GM18526 (cell line): ENCODE data around the gene ZNG1F.
"Not testable (repeated sequence)": the region's sequence is repeated elsewhere in the genome, so short reads cannot be mapped to it uniquely, and the experiment has no call there.

Experiments used
- POLR2A ChIP-seq: IDR thresholded peaks from 3 replicates; pipeline ENCODE4 v1.6.1; 2011; ENCODE audit not compliant: insufficient read length; ENCODE audit errors: extremely low read depth

The ZNG1F gene

DNA sequence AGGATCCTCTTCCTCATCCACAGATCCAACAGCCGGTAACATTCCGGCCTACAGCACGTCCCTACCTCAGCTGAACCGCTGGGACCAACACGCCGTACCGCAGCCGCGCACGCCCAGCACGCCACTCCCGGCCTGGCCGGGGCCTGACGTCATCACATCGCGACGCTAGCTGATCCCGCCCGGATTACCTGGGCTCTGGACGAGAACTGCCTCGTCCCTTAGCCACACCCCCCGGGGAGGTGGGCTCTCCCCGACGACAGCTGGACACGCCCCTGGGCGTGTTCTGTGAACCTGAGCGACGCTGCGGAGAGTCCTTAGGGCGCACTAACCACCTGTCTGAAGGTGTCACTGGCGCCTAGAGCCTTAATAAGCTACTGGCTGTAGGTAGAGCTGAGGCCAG lies at the start of gene ZNG1F:
Gene ZNG1F, minus strand, starts transcription at position 101 of the 400 bp plus-strand sequence. Its CDS starts 59 bp downstream, at position 42.
- TF ChIP-seq POLR2A: not testable (repeated sequence)

DNA sequence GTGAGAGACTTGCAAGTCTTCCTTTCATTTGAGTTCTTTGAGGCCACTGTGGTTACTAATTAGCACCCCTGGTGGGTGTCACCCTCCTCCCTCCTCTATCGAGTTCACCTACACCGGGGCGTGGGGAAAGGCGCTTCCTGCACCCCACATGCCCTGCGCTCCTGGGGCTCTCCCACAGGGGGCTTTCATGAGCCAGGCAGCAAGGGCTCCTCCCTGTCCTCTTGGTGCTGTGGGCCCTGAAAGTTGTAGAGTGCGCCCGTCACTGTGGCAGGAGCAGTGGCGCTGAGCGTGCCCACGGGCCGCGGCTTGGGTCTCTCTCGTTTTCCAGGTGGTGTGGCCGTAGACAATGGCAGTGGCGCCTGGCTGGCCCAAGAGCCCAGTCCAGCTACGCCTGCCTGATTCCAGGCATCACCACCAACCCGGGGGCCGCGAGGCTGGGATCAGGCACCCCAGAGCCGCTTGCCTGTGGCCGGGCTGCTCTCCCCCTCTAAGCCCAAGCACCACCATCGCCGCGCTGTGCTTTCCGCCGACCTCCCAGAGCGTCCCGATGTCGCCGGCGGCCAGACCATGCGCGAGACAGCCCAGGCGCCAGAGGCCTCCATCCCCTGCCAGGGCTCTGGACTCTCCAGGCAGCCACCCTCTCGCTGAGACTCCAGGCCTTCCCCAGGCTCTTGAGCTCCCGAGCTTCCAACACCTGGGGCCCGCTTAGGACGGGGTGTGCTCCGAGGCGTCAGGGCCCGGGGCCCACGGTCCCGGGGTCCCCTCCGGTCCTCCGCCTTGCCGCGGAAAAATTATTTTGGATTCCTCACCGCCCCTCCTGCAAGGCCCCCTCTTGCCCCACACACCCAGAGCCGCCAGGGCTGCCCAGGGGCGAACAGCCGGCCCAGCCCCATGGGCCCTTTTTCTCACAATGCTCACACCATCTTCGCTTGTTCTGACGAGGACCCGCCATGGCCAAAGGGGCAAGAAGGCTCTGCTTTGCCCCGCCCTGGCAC lies 46.0 kb upstream of the ZNG1F start:
- peak; percentile 17 for TF ChIP-seq POLR2A

DNA sequence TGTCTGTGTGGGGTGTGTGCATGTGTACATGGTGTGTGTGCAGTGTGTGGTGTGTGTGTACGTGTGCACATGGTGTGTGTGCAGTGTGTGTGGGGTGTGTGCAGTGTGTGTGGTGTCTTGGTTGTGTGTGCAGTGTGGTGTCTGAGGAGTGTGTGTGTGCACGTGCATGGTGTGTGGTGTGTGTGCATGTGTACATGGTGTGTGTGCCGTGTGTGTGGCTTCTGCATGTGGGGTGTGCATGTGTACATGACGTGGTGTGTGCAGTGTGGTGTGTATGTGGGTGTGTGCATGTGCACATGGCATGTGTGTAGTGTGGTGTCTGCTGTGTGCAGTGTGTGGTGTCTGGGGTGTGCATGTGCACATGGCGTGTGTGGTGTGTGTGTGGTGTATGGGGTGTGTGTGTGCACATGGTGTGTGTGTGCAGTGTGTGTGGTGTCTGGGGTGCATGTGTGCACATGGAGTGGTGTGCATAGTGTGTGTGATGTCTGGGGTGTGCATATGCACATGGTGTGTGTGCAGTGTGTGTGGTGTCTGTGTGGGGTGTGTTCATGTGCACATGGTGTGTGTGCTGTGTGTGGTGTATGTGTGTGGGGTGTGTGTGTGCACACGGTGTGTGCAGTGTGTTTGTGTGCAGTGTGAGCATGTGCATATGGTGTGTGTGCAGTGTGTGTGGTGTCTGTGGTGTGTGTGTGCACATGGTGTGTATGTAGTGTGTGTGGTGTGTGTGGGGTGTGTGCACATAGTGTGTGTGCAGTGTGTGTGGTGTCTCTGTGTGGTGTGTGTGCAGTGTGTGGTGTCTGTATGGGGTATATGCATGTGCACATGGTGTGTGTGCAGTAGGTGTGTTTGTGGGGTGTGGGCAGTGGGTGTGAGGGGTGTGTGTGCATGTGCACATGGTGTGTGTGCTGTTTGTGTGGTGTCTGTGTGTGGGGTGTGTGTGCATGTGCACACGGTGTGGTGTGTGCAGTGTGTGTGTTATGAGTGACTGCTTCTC lies 40.6 kb upstream of the ZNG1F start:
- TF ChIP-seq POLR2A: peak; percentile 22

DNA sequence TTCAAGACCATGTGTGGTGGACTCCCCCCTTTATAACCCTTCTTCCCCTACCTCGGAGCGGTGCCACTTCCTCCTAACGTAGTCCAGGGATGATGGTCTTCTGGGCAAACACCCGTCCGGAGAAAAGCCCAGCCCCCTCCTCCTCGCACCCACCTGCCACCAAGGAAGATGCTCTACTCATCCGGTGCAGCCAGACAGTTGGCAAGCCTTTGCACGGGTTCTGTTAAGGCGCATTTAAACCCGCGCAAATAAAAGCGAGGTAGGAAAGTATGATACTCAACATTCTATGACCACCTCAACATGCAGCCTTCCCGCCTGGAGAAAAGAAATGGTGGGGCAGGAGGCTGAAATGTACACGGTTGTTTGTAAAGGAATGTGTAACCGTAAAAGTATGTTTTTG lies 60.5 kb downstream of the ZNG1F start, which contains the start of gene FOXD4L6:
Gene FOXD4L6, minus strand, starts transcription at position 101 of the 400 bp plus-strand sequence. CDS start 298 bp downstream, outside the sequence.
- not testable (repeated sequence) for TF ChIP-seq POLR2A
